H9 (cell line): ENCODE data around the gene IER3. TPM values are rescaled to one million over a fixed set of nuclear protein-coding genes. Genes with fewer than 3 reads are reported as not detected.

ENCODE experiments used
- DNase-seq: peaks from one replicate; pipeline ENCODE4 v3.0.0-alpha.2; 2017
- H2AFZ ChIP-seq: one replicate; pipeline ENCODE4 v1.6.1; 2013; ENCODE audit warnings: mild to moderate bottlenecking, low read length, control low read depth, moderate library complexity
- H2AK5ac ChIP-seq: 2 replicates; pipeline ENCODE4 v1.6.1; 2013; ENCODE audit warnings: low read length, control low read depth, mixed read lengths; ENCODE audit not compliant: insufficient read length
- H2BK120ac ChIP-seq: one replicate; pipeline ENCODE4 v1.6.1; 2013; ENCODE audit warnings: low read depth, mild to moderate bottlenecking, low read length, control low read depth, inconsistent platforms; ENCODE audit not compliant: poor library complexity, severe bottlenecking
- H2BK12ac ChIP-seq: 2 replicates; pipeline ENCODE4 v1.6.1; 2013; ENCODE audit warnings: low read length, control low read depth, mixed read lengths, low read depth; ENCODE audit not compliant: insufficient read length
- H2BK15ac ChIP-seq: 2 replicates; pipeline ENCODE4 v1.6.1; 2013; ENCODE audit warnings: low read depth, low read length, control low read depth
- H2BK20ac ChIP-seq: one replicate; pipeline ENCODE4 v1.6.1; 2013; ENCODE audit warnings: low read depth, mild to moderate bottlenecking, low read length, control low read depth, inconsistent platforms; ENCODE audit not compliant: poor library complexity, severe bottlenecking
- H2BK5ac ChIP-seq: 2 replicates; pipeline ENCODE4 v1.6.1; 2013; ENCODE audit warnings: low read length, control low read depth, mixed read lengths; ENCODE audit not compliant: insufficient read length
- H3K14ac ChIP-seq: 2 replicates; pipeline ENCODE4 v1.6.1; 2013; ENCODE audit warnings: low read length, control low read depth; ENCODE audit not compliant: insufficient read depth
- H3K18ac ChIP-seq: 2 replicates; pipeline ENCODE4 v1.6.1; 2013; ENCODE audit warnings: low read depth, mild to moderate bottlenecking, mixed read lengths, low read length, control low read depth; ENCODE audit not compliant: insufficient read length
- H3K23ac ChIP-seq: 2 replicates; pipeline ENCODE4 v1.6.1; 2013; ENCODE audit warnings: low read length, control low read depth, mixed read lengths, low read depth; ENCODE audit not compliant: insufficient read length
- H3K23me2 ChIP-seq: 2 replicates; pipeline ENCODE4 v1.6.1; 2013; ENCODE audit warnings: low read depth, mild to moderate bottlenecking, mixed read lengths, low read length, control low read depth; ENCODE audit not compliant: insufficient read length, poor library complexity, severe bottlenecking
- H3K27ac ChIP-seq: 2 replicates; pipeline ENCODE4 v1.5.1; 2013; ENCODE audit warnings: low read length, control low read depth, mixed read lengths, low read depth; ENCODE audit not compliant: insufficient read length
- H3K27me3 ChIP-seq: 2 replicates; pipeline ENCODE4 v1.6.1; 2013; ENCODE audit warnings: low read length, control low read depth, inconsistent platforms; ENCODE audit not compliant: insufficient read depth
- H3K4ac ChIP-seq: 2 replicates; pipeline ENCODE4 v1.6.1; 2013; ENCODE audit warnings: low read depth, mild to moderate bottlenecking, control low read depth, inconsistent platforms, low read length, moderate library complexity
- H3K4me1 ChIP-seq: 2 replicates; pipeline ENCODE4 v1.6.1; 2013; ENCODE audit warnings: low read length, control low read depth, inconsistent platforms; ENCODE audit not compliant: insufficient read depth
- H3K4me2 ChIP-seq: 2 replicates; pipeline ENCODE4 v1.6.1; 2013; ENCODE audit warnings: low read length, control low read depth, mixed read lengths; ENCODE audit not compliant: insufficient read length, insufficient read depth
- H3K56ac ChIP-seq: 2 replicates; pipeline ENCODE4 v1.6.1; 2013; ENCODE audit warnings: low read depth, mild to moderate bottlenecking, mixed read lengths, low read length, control low read depth; ENCODE audit not compliant: insufficient read length
- H3K79me1 ChIP-seq: 2 replicates; pipeline ENCODE4 v1.6.1; 2013; ENCODE audit warnings: low read depth, mild to moderate bottlenecking, moderate library complexity, low read length, control low read depth, inconsistent platforms; ENCODE audit not compliant: insufficient read depth, poor library complexity, severe bottlenecking
- H3K79me2 ChIP-seq: 2 replicates; pipeline ENCODE4 v1.6.1; 2013; ENCODE audit warnings: low read length, control low read depth, inconsistent platforms; ENCODE audit not compliant: insufficient read depth
- H3K9ac ChIP-seq: 2 replicates; pipeline ENCODE4 v1.6.1; 2013; ENCODE audit warnings: low read length, control low read depth, mixed read lengths; ENCODE audit not compliant: insufficient read length; ENCODE audit errors: extremely low read depth
- H3K9me3 ChIP-seq: one replicate; pipeline ENCODE4 v1.6.1; 2013; ENCODE audit warnings: low read depth, low read length, inconsistent platforms; ENCODE audit not compliant: control insufficient read depth
- H3T11ph ChIP-seq: one replicate; pipeline ENCODE4 v1.6.1; 2013; ENCODE audit warnings: mild to moderate bottlenecking, low read length, control low read depth, inconsistent platforms
- H4K20me1 ChIP-seq: one replicate; pipeline ENCODE4 v1.6.1; 2013; ENCODE audit not compliant: control insufficient read depth, insufficient read length, insufficient read depth
- H4K5ac ChIP-seq: 2 replicates; pipeline ENCODE4 v1.6.1; 2013; ENCODE audit warnings: low read depth, mild to moderate bottlenecking, mixed read lengths, low read length, control low read depth; ENCODE audit not compliant: insufficient read length
- H4K8ac ChIP-seq: replicated peaks from 2 replicates; pipeline ENCODE4 v1.6.1; 2013; ENCODE audit warnings: low read length, control low read depth, mixed read lengths, low read depth; ENCODE audit not compliant: insufficient read length
- H4K91ac ChIP-seq: 2 replicates; pipeline ENCODE4 v1.6.1; 2013; ENCODE audit warnings: low read depth, mild to moderate bottlenecking, moderate library complexity, mixed read lengths, low read length, control low read depth; ENCODE audit not compliant: insufficient read length
- H3K27ac Mint-ChIP-seq, 3 experiments: 2 replicates in 2 of 3; 3 replicates in 1 of 3; pipeline ENCODE4 v1.8.0; 2020 to 2021; ENCODE audit warnings: mixed read lengths in 3 of 3, mild to moderate bottlenecking in 1 of 3, moderate library complexity in 1 of 3
- H3K27me3 Mint-ChIP-seq: 2 replicates; pipeline ENCODE4 v1.8.0; 2021; ENCODE audit warnings: low read depth, mild to moderate bottlenecking, moderate library complexity, mixed read lengths
- H3K36me3 Mint-ChIP-seq, 3 experiments: 2 replicates in 2 of 3; 3 replicates in 1 of 3; pipeline ENCODE4 v1.8.0; 2020 to 2021; ENCODE audit warnings: low read depth in 3 of 3, mixed read lengths in 3 of 3; ENCODE audit not compliant: insufficient read depth in 1 of 3
- H3K4me1 Mint-ChIP-seq, 2 experiments: 2 replicates each; pipeline ENCODE4 v1.8.0; 2020; ENCODE audit warnings: mixed read lengths in 2 of 2
- H3K4me3 Mint-ChIP-seq, 2 experiments: 2 replicates in 1 of 2; 3 replicates in 1 of 2; pipeline ENCODE4 v1.8.0; 2020 to 2021; ENCODE audit warnings: mild to moderate bottlenecking in 2 of 2, mixed read lengths in 2 of 2, moderate library complexity in 1 of 2
- H3K9me3 Mint-ChIP-seq, 2 experiments: 2 replicates in 1 of 2; 3 replicates in 1 of 2; pipeline ENCODE4 v1.8.0; 2020; ENCODE audit warnings: mild to moderate bottlenecking in 2 of 2, mixed read lengths in 2 of 2, moderate library complexity in 1 of 2
- CTCF ChIP-seq: fragments of 200-600 bp; sonication (generic); conservative IDR thresholded peaks from 3 replicates; pipeline ENCODE4 v1.8.0; 2021; ENCODE audit warnings: antibody characterized with exemption, mild to moderate bottlenecking
- WGBS: extraction: QIAGEN DNeasy Blood & Tissue Kit; methylation state at CpG from one replicate; pipeline ENCODE4 v1.1.7; 2013; ENCODE audit warnings: missing lambda C conversion rate, low lambda C conversion rate, mixed read lengths; ENCODE audit not compliant: insufficient read length; ENCODE audit errors: extremely low coverage; 5-methylcytosine and 5-hydroxymethylcytosine counted together
- total RNA-seq: library from RNA; stranded (reverse); gene quantifications from 2 replicates; pipeline ENCODE4 v1.2.1, GENCODE V29; 2021

The IER3 gene
- total RNA-seq, 1 experiment from 2014 or later: 43.5 TPM

DNA sequence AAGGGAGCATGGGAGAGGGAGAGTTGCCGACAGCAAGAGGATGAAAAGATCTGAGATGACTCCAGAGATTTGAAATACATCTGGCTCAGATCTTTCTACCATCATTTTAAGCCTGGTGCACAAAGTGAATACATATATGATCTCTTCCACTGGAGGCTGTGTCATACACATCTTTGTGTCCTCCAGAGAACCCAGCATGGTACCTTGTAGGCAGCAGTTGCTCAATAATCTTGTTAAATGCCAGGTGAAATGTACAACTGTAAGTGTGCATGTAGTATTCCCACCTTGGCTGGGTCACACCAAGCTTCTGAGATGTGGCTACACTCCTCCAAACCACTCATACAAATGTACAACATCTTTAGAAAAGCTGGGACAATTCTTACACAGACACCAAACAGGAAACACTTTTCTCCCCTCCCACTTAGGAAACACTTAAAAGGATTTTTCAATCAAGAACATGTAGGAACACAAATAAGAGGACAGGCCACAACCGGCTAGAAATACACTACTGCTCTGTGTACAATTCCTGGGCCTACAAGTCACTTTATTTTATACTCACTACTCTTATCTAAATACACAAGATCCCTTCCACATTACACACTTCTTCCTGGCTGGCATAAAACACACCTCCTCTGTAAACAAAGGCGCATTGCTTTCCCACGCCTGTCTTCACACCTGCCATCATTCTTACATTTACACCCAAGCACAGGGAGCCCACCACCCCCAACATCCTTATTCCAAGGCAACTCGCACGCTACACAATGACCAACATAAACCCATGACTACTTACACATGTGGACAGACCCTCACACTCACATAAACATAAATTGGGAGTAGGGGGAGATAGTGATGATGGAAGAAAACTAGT, 3.8 kb upstream of the IER3 start:
- TF ChIP-seq CTCF: no peak
- H3K4me3 Mint-ChIP-seq: no peak overlapping the region
- no peak overlapping the region for H4K8ac ChIP-seq
- H3K4me2 ChIP-seq: no peak overlapping the region
- H2BK5ac ChIP-seq: no peak overlapping the region
- H2BK12ac ChIP-seq: no peak overlapping the region
- H4K20me1 ChIP-seq: peaks cover under 1% of the 10 kb centered on the region
- H2AFZ ChIP-seq: no peak overlapping the region
- H3K23me2 ChIP-seq: peaks cover 6% of the 10 kb centered on the region
- no peak overlapping the region for H2AK5ac ChIP-seq
- H3K9me3 ChIP-seq: no peaks in the 10 kb centered on the region
- peaks cover 2% of the 10 kb centered on the region; the same call in 1 of the 2 replicates for H3K4me1 ChIP-seq
- peaks cover 8% of the 10 kb centered on the region; the same call in 1 of the 2 replicates for H3K79me2 ChIP-seq
- no peaks in the 10 kb centered on the region for H3K79me1 ChIP-seq
- H3K27me3 Mint-ChIP-seq: peaks cover 6% of the 10 kb centered on the region; the same call in 1 of the 2 replicates
- no CpG with 5 or more reads among the region's 6 CpGs for WGBS
- no peak overlapping the region for H3K14ac ChIP-seq
- no peak overlapping the region for H4K5ac ChIP-seq
- H3K27me3 ChIP-seq: no peaks in the 10 kb centered on the region; the same call in 1 of the 2 replicates
- no peak overlapping the region for H3K27ac Mint-ChIP-seq
- no peak overlapping the region for H4K91ac ChIP-seq
- H3K56ac ChIP-seq: no peak overlapping the region
- no peak overlapping the region for H3K23ac ChIP-seq
- H3T11ph ChIP-seq: no peak overlapping the region
- H3K36me3 Mint-ChIP-seq: peaks cover 0 to 6% (median 3%) of the 10 kb centered on the region in 3 experiments; a peak in 5 of 7 replicates
- H2BK20ac ChIP-seq: no peak overlapping the region
- H3K4me1 Mint-ChIP-seq: peaks cover 26 to 33% of the 10 kb centered on the region in 2 experiments
- H3K27ac ChIP-seq: no peak overlapping the region
- no peak overlapping the region for H2BK120ac ChIP-seq
- no peak overlapping the region for H3K4ac ChIP-seq
- no peaks in the 10 kb centered on the region; a peak in 3 of 5 replicates for H3K9me3 Mint-ChIP-seq
- no peak for DNase-seq
- no peak overlapping the region for H3K9ac ChIP-seq
- H2BK15ac ChIP-seq: no peak overlapping the region
- H3K18ac ChIP-seq: no peak overlapping the region
